ENCODE results near the gene PCLO.

The PCLO gene

GRCh38 chr7:82760074-82760473, 402.6 kb downstream of the PCLO start:
- H3K27ac Mint-ChIP-seq = no peak overlapping the region

GRCh38 chr7:82755705-82756551, 406.8 kb downstream of the PCLO start:
- Mint-ChIP-seq H3K27me3 (no peaks in the 10 kb centered on the region), H3K9me3 (peaks cover 5% of the 10 kb centered on the region), H3K4me3 (no peak overlapping the region), H3K4me1 (no peaks in the 10 kb centered on the region), H3K27ac (no peak overlapping the region), H3K36me3 (no peaks in the 10 kb centered on the region)
- ATAC-seq (ENCODE audit: low read depth) (no peak), DNase-seq (ENCODE audit: low spot score in 2 of 2) (no peak)

More at GRCh38 chr7:82760074-82760473, 402.6 kb downstream of the PCLO start:
- DNase-seq (ENCODE audit: low spot score in 2 of 2) (no peak), ATAC-seq (ENCODE audit: low read depth) (no peak)
- no peak overlapping the region for H3K4me3 Mint-ChIP-seq
- H3K36me3 Mint-ChIP-seq = no peaks in the 10 kb centered on the region
- H3K4me1 Mint-ChIP-seq = no peaks in the 10 kb centered on the region
- H3K27me3 Mint-ChIP-seq = no peaks in the 10 kb centered on the region
- peaks cover 4% of the 10 kb centered on the region for H3K9me3 Mint-ChIP-seq

- ATAC-seq (ENCODE audit: low read depth) (no peak), DNase-seq (ENCODE audit: low spot score in 2 of 2) (no peak)
- peaks cover 3% of the 10 kb centered on the region for H3K9me3 Mint-ChIP-seq
- H3K27ac Mint-ChIP-seq = no peak overlapping the region
- H3K4me1 Mint-ChIP-seq = no peaks in the 10 kb centered on the region
- no peaks in the 10 kb centered on the region for H3K27me3 Mint-ChIP-seq
- no peaks in the 10 kb centered on the region for H3K36me3 Mint-ChIP-seq
- no peak overlapping the region for H3K4me3 Mint-ChIP-seq
Observed at GRCh38 chr7:82750007-82750406, 412.7 kb downstream of the PCLO start.

- DNase-seq (ENCODE audit: low spot score in 2 of 2) (no peak), ATAC-seq (ENCODE audit: low read depth) (no peak)
- H3K4me1 Mint-ChIP-seq = no peaks in the 10 kb centered on the region
- H3K27ac Mint-ChIP-seq = no peak overlapping the region
- H3K36me3 Mint-ChIP-seq = no peaks in the 10 kb centered on the region
- H3K9me3 Mint-ChIP-seq = peaks cover 2% of the 10 kb centered on the region
- no peak overlapping the region for H3K4me3 Mint-ChIP-seq
- no peaks in the 10 kb centered on the region for H3K27me3 Mint-ChIP-seq
Observed at GRCh38 chr7:82745820-82746219, 416.9 kb downstream of the PCLO start.

GRCh38 chr7:82745117-82745516, 417.6 kb downstream of the PCLO start:
- no peak overlapping the region for H3K4me3 Mint-ChIP-seq
- H3K9me3 Mint-ChIP-seq = peaks cover 2% of the 10 kb centered on the region
- no peak for DNase-seq (ENCODE audit: low spot score in 2 of 2)
- no peak for ATAC-seq (ENCODE audit: low read depth)
- H3K27me3 Mint-ChIP-seq = no peaks in the 10 kb centered on the region
- no peaks in the 10 kb centered on the region for H3K4me1 Mint-ChIP-seq
- no peak overlapping the region for H3K27ac Mint-ChIP-seq
- no peaks in the 10 kb centered on the region for H3K36me3 Mint-ChIP-seq

- Mint-ChIP-seq H3K36me3 (no peaks in the 10 kb centered on the region), H3K27me3 (no peaks in the 10 kb centered on the region)
- ATAC-seq (ENCODE audit: low read depth) = no peak
Observed at GRCh38 chr7:82742163-82742562, 420.5 kb downstream of the PCLO start.

GRCh38 chr7:82741493-82741892, 421.2 kb downstream of the PCLO start:
- H3K4me3 Mint-ChIP-seq = no peak overlapping the region
- DNase-seq (ENCODE audit: low spot score in 2 of 2) = no peak
- H3K9me3 Mint-ChIP-seq = no peaks in the 10 kb centered on the region
- no peaks in the 10 kb centered on the region for H3K27me3 Mint-ChIP-seq
- H3K4me1 Mint-ChIP-seq = no peaks in the 10 kb centered on the region
- H3K36me3 Mint-ChIP-seq = no peaks in the 10 kb centered on the region
- no peak overlapping the region for H3K27ac Mint-ChIP-seq
- ATAC-seq (ENCODE audit: low read depth) = no peak

More at GRCh38 chr7:82742163-82742562, 420.5 kb downstream of the PCLO start:
- Mint-ChIP-seq H3K27ac (no peak overlapping the region), H3K4me3 (no peak overlapping the region), H3K9me3 (no peaks in the 10 kb centered on the region), H3K4me1 (no peaks in the 10 kb centered on the region)
- DNase-seq (ENCODE audit: low spot score in 2 of 2) = no peak

- DNase-seq (ENCODE audit: low spot score in 2 of 2) (no peak), ATAC-seq (ENCODE audit: low read depth) (no peak)
- no peak overlapping the region for H3K27ac Mint-ChIP-seq
- H3K27me3 Mint-ChIP-seq = no peaks in the 10 kb centered on the region
- H3K36me3 Mint-ChIP-seq = no peaks in the 10 kb centered on the region
- H3K4me1 Mint-ChIP-seq = no peaks in the 10 kb centered on the region
- no peaks in the 10 kb centered on the region for H3K9me3 Mint-ChIP-seq
- no peak overlapping the region for H3K4me3 Mint-ChIP-seq
Observed at GRCh38 chr7:82740246-82740848, 422.3 kb downstream of the PCLO start.

- no peak overlapping the region for H3K4me3 Mint-ChIP-seq
Observed at GRCh38 chr7:82736633-82737032, 426.1 kb downstream of the PCLO start.

GRCh38 chr7:82732677-82733076, 430.0 kb downstream of the PCLO start:
- Mint-ChIP-seq H3K27ac (no peak overlapping the region), H3K9me3 (no peaks in the 10 kb centered on the region), H3K4me1 (no peaks in the 10 kb centered on the region), H3K4me3 (no peak overlapping the region), H3K36me3 (no peaks in the 10 kb centered on the region), H3K27me3 (no peaks in the 10 kb centered on the region)
- DNase-seq (ENCODE audit: low spot score in 2 of 2) (no peak), ATAC-seq (ENCODE audit: low read depth) (no peak)

More at GRCh38 chr7:82736633-82737032, 426.1 kb downstream of the PCLO start:
- ATAC-seq (ENCODE audit: low read depth) (no peak), DNase-seq (ENCODE audit: low spot score in 2 of 2) (no peak)
- H3K4me1 Mint-ChIP-seq = no peaks in the 10 kb centered on the region
- no peak overlapping the region for H3K27ac Mint-ChIP-seq
- no peaks in the 10 kb centered on the region for H3K27me3 Mint-ChIP-seq
- H3K9me3 Mint-ChIP-seq = no peaks in the 10 kb centered on the region
- no peaks in the 10 kb centered on the region for H3K36me3 Mint-ChIP-seq

- DNase-seq (ENCODE audit: low spot score in 2 of 2) (no peak), ATAC-seq (ENCODE audit: low read depth) (no peak)
- Mint-ChIP-seq H3K9me3 (no peaks in the 10 kb centered on the region), H3K4me3 (no peak overlapping the region), H3K27ac (no peak overlapping the region), H3K36me3 (no peaks in the 10 kb centered on the region), H3K4me1 (no peaks in the 10 kb centered on the region), H3K27me3 (no peaks in the 10 kb centered on the region)
Observed at GRCh38 chr7:82729172-82730030, 433.3 kb downstream of the PCLO start.

GRCh38 chr7:82726038-82726800, 436.5 kb downstream of the PCLO start:
- Mint-ChIP-seq H3K4me3 (no peak overlapping the region), H3K9me3 (no peaks in the 10 kb centered on the region), H3K36me3 (no peaks in the 10 kb centered on the region), H3K27me3 (no peaks in the 10 kb centered on the region), H3K4me1 (no peaks in the 10 kb centered on the region), H3K27ac (no peak overlapping the region)
- ATAC-seq (ENCODE audit: low read depth) (no peak), DNase-seq (ENCODE audit: low spot score in 2 of 2) (no peak)

GRCh38 chr7:82723411-82723810, 439.3 kb downstream of the PCLO start:
- Mint-ChIP-seq H3K27me3 (no peaks in the 10 kb centered on the region), H3K36me3 (no peaks in the 10 kb centered on the region), H3K4me1 (no peaks in the 10 kb centered on the region), H3K9me3 (no peaks in the 10 kb centered on the region), H3K4me3 (no peak overlapping the region), H3K27ac (no peak overlapping the region)
- ATAC-seq (ENCODE audit: low read depth) (no peak), DNase-seq (ENCODE audit: low spot score in 2 of 2) (no peak)

All from memory B cell (primary cell).